Lung microvascular endothelial cell (primary cell): Measurements from ENCODE around the gene TMEM63B. TPM values are rescaled to one million over a fixed set of nuclear protein-coding genes. Genes with fewer than 3 reads are reported as not detected.
"Not testable (repeated sequence)": the region's sequence is repeated elsewhere in the genome, so short reads cannot be mapped to it uniquely, and the experiment has no call there.

ENCODE experiments used
- DNase-seq, 2 donors: peaks; one replicate each; pipeline versions ENCODE4 v3.0.0 to v3.0.0-alpha.2; 2010; ENCODE audit warnings: low read depth in 2 of 2
- total RNA-seq: library from RNA; depleted of rRNA; stranded (reverse); fragments of >200 nt; gene quantifications from 2 replicates; pipeline ENCODE4 v1.2.1, GENCODE V29; 2014

TMEM63B gene
- total RNA-seq, result 11.3 and 21.2 TPM in 2 replicates

GRCh38 chr6:44127186-44128019, at the start of gene TMEM63B, which contains the start of gene MRPL14:
TMEM63B (plus strand) TSS chr6:44127554; CDS start chr6:44134585, 7,031 bp downstream.
MRPL14 (minus strand) TSS chr6:44127452; CDS start chr6:44116611, 10,841 bp downstream.
- DNase-seq, result peak; percentile 92 to 94

DNA sequence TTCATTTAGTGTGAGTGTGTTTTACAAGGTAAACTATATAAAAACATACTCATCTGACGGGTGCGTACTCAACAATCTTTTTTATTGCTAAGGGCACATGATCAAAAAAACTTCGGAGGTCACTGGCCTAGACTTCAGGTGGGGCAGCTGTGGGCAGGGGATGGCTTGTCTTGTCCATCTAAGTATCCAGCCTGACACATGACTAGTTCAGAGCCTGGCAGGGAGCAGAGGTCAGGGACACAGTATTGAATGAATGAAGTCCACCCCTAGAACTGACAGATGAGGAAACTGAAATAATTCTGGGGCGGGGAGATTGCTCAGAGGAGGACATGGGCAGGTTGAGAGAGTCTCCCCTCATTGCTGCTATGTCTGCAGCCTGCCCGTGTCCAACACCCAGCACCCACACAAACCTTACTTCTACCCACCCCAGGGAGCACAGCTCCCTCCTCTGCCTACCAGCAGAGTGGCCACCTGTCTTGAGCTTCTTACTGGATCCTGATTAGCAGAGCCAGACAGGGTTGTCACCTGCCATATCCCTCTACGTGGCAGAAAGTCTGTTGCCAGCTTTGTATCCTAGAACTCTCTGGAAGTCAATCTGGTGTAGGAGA, 49.0 kb upstream of the TMEM63B start:
- DNase-seq, result no peak

GRCh38 chr6:44078827-44079671, 48.3 kb upstream of the TMEM63B start:
- DNase-seq, result peak; percentile 74 to 81

DNA sequence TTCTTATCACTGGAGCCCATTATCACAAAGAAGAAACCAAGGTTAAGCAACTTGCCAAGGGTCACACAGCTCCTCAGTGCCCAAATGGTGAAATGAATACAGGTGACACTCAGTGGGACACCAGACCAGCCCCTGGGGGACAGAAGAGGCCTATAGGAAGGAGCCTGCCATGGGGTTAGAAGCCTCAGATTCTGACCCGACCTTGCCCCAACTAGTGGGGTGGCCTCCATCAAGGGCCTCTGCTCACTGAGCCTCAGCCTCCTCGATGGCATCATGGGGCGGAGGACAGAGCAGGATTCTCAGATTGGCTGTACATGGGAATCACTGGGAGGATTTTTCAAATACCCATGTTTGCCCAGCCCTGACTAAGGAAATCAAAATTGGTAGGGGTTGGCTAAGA, 47.7 kb upstream of the TMEM63B start:
- no peak for DNase-seq

DNA sequence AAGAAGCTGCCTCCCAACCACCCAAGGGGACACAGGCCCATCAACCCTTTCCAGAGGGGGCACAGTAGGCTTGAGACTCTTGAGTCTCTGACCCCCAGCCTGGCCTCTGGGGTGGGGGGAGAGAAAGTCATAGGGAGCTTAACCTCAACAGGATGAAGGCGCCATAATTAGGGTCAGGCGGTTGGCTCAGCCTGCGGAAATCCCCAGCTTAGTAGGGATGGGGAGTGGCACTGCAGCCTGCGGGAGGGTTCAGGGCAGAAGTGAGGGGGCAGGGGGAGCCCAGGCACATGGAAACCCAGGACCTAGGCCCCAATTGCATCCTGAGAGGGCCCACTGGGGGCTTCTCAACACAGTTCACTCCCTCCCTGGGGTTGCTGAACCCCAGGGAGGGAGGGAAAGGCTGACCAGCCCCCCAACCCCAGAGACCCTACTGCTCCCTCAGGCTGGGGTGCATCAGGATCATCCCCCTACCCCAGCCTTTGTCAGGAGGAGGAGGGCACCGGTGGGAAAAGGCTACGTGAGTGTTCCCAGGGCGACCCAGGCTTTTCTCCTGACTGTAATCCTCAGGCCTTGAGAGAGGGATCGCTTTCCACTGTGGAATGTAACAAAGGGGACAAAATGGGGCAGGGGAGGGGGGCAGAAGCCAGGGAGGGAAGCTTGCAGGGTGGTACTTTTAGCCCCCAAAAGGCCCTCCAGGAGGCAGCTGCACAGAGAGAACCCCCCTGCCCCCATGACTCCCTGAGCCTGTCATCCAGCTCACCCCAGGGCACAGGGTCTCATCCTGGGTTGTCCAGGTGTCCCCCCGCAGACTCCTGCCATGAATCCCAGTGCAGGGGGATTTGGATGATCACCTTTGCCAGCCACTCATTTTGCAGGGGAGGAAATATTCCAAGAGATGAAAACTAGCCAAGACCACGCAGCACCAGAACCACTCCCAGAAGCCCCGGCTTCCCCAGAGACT, 46.5 kb upstream of the TMEM63B start:
- DNase-seq, result no peak

DNA sequence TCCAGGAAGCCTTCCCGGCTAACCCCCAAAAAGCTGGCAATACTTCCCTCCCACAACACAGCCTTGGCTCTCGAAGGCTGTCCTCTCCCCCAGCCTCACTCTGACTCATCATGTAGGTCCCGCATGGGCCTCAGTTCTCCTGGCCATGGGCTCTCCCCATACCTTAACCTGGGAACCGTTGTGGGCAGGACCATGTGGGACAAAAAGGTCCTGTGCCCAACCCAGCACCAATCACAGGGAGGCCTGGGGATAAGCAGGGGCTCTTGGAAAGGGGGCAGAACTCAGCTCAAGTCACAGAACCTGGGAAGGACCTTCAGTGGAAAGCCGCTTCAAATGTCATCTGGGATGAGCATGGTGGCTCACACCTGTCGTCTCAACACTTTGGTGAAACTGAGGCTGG, 45.6 kb upstream of the TMEM63B start:
- no peak for DNase-seq

GRCh38 chr6:44082872-44083321, 44.5 kb upstream of the TMEM63B start:
- DNase-seq, result no peak

DNA sequence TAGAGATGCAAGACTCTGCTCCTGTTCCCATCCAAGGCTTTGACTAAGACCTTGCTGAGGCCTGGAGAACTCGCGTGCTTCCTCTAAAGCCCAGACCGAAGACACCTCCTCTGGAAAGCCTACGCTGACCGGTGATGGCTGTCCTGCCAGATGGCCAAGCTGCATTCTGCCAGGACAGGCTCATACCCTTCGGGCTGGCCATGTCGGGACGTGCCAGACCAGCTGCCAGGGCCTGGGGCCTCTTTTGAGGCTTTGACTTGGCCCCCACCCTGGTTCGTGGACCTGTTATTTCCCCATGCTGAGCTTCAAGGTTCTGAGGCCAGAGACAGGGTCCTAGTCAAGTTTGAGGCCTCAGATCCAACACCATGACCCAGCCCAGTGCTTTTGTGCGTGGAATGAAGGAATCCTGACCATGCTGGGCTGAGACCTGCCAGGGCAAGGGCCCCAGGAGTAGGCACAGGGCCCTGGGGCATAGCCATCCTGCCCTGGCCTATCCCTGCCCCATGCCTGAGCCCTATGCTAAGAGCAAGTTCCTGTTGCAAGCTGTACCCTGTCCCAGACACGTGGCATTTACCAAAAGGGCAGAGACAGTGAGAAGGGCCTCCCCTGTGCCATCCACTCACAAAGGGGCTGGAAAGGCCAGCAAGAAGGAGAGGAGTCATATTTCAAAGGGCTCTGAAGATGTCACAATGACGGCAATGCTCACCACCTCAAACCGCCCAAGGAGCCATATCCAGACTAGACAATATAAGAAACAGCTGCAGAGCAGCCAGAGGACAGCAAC, 42.9 kb upstream of the TMEM63B start:
- no peak for DNase-seq

- no peak for DNase-seq
Measured at GRCh38 chr6:44085219-44085618, 42.1 kb upstream of the TMEM63B start.

DNA sequence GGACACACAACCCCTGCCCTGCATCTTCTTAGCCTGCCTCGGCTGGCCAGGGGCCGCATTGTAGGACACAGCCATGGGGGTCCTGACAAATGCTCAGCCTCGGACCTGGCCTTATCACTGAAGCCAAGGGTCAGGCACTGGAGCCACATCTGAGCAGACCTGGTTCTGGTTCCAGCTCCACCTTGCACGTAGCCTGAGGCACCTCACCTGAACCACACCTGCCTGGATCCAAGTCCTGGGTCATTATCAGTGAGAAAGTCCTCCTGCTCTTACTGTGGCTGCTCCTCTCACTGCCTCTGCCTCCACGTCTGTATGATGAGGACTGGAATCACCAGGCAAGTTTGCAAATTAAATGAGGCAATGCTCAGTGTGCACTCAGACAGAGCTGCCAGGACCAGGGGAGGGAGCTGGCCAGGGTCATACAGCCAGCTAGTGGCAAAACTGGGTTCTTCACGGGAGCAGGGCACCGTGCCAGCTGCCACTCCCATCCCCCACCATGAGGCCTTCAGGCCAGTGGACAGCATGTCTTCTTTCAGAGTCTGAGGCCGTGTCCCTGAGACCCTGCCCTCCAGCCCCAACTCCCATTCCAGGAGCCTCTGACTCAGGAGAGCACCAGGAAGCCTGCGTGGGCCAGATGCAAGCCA, 40.3 kb upstream of the TMEM63B start:
- DNase-seq, result peak in 1 of 2 donors; percentile 27

- DNase-seq, result no peak
Measured at GRCh38 chr6:44087623-44088022, 39.7 kb upstream of the TMEM63B start.

DNA sequence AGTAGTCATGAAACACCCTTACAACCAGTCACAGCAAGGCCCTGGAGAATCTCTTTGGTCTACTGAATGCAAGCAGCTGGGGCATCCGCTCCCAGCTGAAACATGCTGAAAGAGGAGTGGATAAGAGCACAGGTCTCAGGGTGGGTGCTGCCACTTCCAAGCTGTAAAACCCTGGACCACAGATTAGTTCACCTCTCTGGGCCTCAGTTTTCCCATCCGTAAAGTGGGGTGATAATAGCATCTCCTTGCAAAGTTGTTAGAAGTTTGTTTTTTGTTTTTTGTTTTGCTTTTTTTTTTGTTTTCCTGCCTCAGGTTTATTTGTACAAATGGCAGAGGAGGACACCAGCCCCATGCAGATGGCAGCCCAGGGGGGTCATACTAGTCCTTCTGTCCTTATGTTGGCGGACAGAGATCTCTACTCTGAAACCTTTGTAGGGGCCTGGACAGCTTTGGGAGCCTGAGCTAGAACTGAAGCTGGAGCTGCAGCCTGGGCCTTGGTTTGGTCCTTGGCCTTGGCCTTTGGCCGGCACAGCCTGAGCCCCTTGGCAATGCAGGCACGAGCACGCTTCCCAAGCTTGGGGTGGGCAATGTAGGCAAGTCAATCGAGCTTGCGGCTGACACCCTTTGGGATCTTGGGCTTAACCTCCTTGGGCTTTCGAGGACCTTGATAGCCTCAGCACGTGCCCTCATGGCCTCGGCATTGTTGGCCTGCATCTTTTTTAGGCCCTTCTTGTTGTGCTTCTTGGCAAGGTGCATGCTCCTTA, 38.3 kb upstream of the TMEM63B start:
- no peak for DNase-seq

DNA sequence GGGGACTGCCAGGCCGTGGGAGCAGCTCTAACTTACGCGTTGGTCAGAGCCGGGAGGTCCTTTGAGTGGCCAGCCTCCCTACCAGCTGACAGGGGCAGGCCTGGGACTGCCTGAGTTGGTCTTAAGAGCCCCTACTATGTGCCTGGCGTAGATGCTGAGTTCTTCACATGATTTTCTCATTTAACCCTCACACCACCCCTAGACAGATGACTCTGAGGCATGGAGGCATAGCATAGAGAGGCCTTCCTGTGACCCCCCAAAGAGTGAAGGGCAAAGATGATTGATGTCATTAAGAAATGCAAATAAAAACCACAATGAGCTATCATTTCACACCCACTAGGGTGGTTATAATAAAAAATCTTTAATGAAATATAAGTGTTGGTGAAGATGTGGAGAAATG, 36.9 kb upstream of the TMEM63B start:
- no peak for DNase-seq

GRCh38 chr6:44091356-44091755, 36.0 kb upstream of the TMEM63B start:
- not testable (repeated sequence) for DNase-seq

GRCh38 chr6:44091981-44092884, 35.1 kb upstream of the TMEM63B start:
- no peak for DNase-seq

DNA sequence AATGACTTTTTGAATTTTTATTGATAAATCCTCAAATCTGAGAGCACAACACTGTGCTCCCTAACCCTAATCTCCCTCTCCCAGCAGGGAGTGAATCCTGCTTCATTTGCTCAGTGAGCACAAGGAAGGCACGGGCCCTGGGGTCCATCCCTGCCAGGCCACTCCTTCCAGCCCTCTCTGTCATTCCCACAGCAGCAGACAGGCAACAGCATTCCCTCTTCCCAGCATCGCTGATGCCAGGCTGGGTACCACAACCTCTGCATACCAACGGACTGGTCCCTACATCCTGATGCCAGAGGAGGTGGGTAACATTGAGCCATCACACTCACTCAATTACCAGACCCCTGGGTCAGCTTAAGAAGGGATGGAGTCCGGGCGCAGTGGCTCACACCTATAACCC, 34.3 kb upstream of the TMEM63B start:
- DNase-seq, result no peak

DNA sequence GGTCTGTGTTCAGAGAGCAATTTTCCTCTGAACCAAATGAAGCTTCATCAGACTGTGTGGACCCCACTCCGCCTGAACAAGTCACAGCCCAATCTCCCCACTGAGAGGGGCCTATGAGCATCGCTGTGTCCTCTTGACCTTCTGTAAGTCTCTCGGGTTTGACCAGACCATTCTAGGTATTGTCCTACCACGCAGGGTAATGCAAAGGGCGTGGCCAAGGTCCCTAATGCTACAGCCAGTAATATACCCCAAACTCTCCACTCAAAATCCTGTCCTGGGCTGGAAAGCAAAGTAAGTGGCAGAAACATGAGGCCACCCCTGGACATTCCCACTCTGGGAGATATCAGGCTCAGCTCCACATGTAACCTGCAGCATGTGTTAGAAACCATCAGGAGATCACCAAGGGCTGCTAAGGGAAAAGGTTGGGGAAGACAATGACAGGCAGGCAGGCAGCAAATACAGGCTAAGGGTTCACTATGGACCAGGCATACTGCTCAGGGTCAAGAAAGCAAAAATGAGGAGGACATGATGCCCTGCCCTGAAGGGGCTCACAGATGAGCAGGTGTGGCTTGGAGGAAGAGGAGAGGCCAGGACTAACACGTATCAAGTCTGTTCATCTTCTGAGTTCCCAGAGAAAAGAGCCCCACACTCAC, 33.5 kb upstream of the TMEM63B start:
- DNase-seq, result no peak
